ENCODE results near the gene SFT2D3.

DNA sequence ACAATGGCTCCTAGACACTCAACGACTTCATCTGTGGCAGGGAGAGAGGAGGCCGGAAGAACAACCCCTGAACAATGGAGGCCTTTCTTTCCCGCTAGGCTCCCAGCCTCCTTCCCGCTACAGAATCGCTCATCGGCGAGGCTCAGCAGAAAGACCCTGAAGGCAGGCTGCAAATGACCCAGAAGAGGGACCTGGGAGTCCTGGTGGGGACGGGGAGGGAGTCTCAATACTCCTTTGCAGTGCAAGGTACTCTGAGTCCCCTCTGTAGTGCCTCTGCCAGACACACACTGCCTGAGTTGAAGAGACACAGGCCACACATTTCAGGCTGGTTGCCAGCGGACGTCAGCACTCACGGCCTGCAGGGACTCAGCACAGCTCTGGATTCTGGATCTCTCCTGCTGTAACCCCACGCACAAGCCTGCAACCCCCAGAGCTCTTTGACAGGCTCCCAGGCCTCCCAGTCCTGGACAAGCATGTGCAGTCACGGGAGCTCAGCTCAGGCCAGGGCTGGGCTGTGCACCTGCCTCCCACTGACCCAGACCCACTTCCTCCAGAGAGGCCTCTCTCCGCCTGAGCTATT is 49.2 kb upstream of the SFT2D3 start:
- TF ChIP-seq CTCF (IDR thresholded peaks at IDR 0.05) (no peak), SIN3A (IDR thresholded peaks at IDR 0.05; ENCODE audit: borderline replicate concordance, insufficient read depth, low read depth, low read length) (no peak), POLR2AphosphoS5 (IDR thresholded peaks at IDR 0.05; ENCODE audit: low read depth, low read length) (no peak)
- TF ChIP-seq, protein P1, sequence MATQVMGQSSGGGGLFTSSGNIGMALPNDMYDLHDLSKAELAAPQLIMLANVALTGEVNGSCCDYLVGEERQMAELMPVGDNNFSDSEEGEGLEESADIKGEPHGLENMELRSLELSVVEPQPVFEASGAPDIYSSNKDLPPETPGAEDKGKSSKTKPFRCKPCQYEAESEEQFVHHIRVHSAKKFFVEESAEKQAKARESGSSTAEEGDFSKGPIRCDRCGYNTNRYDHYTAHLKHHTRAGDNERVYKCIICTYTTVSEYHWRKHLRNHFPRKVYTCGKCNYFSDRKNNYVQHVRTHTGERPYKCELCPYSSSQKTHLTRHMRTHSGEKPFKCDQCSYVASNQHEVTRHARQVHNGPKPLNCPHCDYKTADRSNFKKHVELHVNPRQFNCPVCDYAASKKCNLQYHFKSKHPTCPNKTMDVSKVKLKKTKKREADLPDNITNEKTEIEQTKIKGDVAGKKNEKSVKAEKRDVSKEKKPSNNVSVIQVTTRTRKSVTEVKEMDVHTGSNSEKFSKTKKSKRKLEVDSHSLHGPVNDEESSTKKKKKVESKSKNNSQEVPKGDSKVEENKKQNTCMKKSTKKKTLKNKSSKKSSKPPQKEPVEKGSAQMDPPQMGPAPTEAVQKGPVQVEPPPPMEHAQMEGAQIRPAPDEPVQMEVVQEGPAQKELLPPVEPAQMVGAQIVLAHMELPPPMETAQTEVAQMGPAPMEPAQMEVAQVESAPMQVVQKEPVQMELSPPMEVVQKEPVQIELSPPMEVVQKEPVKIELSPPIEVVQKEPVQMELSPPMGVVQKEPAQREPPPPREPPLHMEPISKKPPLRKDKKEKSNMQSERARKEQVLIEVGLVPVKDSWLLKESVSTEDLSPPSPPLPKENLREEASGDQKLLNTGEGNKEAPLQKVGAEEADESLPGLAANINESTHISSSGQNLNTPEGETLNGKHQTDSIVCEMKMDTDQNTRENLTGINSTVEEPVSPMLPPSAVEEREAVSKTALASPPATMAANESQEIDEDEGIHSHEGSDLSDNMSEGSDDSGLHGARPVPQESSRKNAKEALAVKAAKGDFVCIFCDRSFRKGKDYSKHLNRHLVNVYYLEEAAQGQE (IDR thresholded peaks at IDR 0.05; ENCODE audit: insufficient read depth in 1 of 2, low read depth in 2 of 2, low read length in 1 of 2), result no peak
